GM21786 (cell line): Measurements from ENCODE around the gene KAZN.
A peak's percentile ranks its signal among the peaks of the same experiment; 100 is the strongest.

Experiments used
- ATAC-seq: cut with Tn5 transposase; IDR thresholded peaks from one replicate; pipeline ENCODE4 v1.9.1; 2021; ENCODE audit not compliant: unreplicated experiment

KAZN gene

GRCh38 chr1:14875524-14876509 lies 277.3 kb downstream of the KAZN start:
- ATAC-seq = no peak

GRCh38 chr1:14876747-14877146 lies 278.3 kb downstream of the KAZN start:
- no peak for ATAC-seq

DNA sequence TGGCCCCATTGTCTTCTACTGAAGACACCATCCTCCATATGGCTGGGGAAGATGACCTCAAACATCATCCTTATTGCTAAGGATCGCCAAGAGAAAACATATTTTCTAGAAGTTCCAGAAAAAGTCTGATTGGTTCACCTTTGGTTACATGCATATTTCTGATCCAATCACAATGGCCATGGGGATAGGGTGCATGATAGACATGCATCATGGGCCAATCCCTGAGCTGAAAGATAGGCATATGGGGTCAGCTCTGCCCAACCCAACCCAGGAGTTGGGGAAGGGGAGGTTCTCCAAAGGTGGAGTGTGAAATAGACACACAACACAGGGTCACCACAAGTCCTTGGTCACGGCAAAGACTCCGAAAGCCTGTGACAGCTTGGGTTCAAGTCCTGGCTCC lies 278.7 kb downstream of the KAZN start:
- no peak for ATAC-seq

DNA sequence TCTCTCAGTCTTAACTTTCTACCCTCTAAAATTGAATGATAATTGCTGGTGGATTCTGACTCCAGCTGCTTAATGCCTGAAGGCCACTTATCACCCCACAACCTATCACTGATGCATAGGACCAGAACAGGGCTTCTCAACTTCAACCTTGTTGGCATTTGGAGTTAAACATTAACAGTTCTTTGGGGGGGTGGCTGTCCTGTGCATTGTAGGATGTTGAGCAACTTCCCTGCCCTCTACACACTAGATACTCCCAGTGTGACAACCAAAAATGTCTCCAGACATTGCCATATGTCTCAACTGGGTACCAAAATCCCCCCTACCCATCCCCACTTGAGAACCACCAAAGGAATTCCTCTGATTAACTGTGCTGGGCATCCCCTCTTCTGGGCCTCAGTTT lies 279.6 kb downstream of the KAZN start:
- no peak for ATAC-seq

DNA sequence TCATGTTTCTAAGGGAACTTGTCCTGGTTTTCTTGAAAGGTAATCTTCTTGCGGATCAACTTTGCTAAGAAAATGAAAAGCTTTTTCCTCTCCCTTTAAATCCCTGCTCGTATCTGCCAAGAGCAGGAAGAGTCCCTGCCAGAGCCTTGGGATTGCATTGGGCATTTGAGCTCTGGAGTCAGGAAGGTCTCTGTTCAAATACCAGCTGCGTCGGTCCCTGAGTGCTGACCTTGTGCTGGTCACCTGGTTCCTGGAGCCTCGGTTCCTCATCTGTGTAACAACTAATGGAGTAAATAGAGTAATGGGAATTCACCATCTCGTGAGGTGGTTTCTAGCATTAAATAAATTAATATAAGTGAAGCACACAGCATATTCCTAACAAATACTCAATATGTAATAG lies 280.5 kb downstream of the KAZN start:
- no peak for ATAC-seq

- ATAC-seq = no peak
Measured at GRCh38 chr1:14880456-14881316, 282.2 kb downstream of the KAZN start.

DNA sequence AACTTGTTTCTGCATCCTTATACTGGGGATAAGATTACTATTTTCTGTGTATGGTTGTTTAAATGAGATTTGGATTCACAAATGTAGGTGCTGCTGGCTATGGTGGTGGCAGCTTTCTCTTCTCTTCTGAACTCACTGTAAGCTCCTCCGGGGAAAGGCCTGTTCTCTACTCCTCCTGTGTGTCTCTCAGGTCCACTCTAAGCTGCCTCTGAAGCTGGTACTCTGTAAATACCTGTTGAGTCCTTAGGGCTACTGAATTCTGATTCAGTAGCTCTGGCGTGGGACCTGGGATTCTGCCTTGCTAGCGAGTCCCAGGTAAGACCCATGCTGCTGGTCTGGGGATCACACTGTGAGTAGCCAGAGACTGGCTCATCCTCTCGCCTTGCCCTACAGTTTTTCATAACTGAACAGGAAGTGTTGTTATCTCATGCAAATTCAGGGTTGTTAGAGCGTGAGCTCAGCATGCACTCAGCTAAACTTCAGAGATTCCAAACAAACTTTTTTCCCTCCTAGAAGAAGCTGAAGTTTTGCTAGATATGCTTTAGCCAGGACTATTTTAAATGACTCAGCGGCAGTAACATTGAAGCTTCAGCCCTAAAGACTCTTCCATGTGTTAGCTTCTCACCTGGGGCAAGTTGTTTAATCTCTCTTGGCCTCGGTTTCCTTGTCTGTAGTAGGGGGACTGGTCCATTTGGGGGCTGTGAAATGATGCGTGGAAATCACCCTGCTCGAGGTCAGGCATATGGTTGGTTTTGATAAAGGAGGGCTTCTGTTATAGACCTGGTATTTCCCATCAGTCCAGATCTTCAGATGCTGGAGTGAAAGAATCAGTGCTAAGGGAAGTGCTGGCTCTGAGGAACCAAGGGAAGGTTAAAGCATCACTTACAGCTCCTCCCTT lies 283.5 kb downstream of the KAZN start:
- peak; percentile 74 for ATAC-seq

DNA sequence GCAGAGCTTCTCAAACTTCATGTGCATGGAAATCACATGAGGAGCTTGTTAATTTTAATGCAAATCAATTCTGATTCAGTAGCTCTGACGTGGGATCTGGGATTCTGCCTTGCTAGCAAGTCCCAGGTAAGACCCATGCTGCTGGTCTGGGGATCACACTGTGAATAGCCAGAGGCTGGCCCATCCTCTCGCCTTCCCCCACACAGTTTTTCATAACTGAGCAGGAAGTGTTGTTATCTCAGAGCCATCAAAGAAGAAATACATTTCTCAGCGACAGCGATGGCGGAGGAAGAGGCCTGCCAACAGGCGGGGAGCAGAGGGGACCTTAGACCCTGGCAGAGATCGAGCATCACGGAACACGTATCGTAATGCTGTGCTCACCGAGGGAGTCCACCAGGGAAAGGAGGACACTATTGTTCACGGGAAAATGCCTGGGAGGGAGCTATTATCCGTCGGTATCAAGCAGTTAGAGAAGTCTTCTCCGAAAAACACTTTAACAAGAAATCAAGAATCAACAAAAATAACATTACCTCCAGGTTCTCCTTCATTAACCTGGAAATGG lies 286.2 kb downstream of the KAZN start:
- no peak for ATAC-seq

DNA sequence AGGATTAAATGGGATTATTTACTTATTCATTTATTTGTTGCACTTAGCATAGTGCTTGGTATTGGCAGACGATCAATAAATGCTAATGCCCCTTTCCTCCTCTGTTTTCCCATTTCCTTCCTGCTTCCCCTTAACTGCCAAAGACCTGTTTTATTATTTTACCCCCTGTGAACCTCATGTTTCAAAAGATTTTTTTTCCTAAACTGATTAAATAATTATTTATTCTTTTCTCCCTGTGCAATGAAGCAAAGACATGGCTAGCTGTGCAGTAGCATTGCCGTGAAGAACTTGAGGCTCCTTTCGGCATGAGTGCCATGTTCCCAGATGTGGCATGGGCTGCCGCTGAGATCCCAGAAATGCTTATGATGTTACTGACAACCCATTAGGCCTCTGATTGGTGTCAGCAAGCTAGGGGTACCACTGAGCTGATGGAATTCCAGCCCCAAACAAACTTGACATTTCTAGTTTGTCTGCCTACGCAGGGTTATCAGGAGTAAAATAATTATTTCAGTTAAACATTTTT lies 288.6 kb downstream of the KAZN start:
- ATAC-seq = no peak

GRCh38 chr1:14887764-14888350 lies 289.4 kb downstream of the KAZN start:
- ATAC-seq = no peak

GRCh38 chr1:14888374-14888773 lies 289.9 kb downstream of the KAZN start:
- ATAC-seq = no peak

DNA sequence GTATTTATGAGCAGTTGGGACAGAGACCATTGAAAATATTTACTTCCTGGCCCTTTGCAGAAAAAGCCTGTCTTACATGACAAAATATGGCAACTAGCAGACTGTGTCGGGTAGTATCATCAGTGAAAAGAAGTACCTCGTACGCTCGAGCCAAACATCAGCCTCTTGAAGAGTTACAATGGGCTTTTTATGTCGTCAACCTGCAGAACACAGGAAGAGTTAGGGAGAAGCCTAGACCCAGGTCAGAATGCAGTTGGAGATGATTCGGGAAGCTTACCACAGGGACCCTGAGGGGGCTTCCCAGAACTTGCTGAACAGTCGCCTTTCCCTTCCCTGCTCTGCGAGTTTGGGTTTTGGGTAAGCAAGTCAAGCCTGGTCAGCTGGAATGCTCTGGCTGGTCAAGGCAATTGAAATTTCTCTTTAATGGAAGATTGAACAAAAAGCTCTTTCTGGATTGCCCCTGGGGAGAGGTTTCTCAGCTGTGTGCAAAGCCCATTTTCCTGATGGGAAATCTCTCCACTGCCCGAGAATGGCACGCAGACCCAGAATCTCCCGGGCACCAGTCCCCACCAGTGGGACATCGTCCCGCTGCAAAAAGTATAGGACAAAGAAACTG lies 291.4 kb downstream of the KAZN start:
- ATAC-seq = no peak

DNA sequence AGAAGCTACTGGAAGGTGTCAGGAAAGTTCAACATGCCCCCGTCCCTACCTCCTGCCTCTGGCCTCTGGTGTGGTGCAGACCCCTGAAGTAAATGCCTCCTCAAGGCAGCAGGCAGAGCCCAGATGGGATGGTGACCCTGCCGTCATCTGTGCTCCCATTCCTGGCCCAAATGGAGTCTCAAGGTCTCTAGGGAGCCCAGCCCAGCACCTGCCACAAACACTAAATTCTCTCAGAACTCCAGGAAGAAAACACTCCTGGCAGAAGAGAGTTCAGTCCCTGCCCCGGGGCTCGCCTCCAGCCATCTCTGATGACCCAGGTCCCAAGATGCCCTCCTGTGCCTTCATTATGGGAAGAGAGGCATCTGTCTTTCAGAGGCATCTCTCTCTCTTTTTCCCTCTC lies 293.5 kb downstream of the KAZN start:
- ATAC-seq = no peak

GRCh38 chr1:14894811-14895560 lies 296.5 kb downstream of the KAZN start:
- no peak for ATAC-seq

- ATAC-seq = no peak
Measured at GRCh38 chr1:14895727-14896126, 297.2 kb downstream of the KAZN start.

DNA sequence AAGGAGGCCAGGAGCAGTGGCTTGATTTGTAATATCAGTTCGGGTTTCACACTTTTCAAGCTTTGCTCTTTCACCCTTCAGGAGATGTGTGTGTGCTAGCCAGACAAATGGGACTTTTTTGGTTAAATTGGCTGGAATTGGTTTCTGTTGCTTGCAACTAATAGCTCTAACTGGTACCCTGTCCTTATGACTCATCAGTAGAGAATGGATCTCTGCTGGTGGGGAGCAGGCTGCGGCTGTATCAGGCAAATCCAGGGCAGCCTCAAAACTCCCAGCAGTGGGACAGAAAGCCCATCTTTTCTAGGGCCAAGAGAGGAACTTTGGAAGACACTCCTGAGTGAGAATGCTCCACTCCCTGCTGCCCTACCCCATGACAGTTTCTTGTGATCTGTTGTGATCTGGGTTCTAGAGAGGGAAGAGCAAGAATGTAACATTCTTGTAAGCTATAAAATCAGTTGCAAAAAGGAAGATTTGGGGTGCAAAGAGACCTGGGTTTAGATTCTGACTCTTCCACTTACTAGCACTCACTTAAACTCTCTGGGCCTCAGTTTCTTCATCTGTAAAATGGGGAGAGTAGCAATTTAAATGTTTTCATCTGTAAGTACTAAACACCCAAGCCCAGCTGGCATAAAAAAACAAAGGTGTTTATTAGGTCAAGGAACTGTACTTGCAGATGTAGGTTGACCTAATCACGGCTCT lies 298.0 kb downstream of the KAZN start:
- no peak for ATAC-seq

- no peak for ATAC-seq
Measured at GRCh38 chr1:14897080-14897449, 298.6 kb downstream of the KAZN start.

- ATAC-seq = no peak
Measured at GRCh38 chr1:14897547-14897946, 299.1 kb downstream of the KAZN start.
